ENCODE measurements around the gene RAB25. TPM values are rescaled to one million over a fixed set of nuclear protein-coding genes. Genes with fewer than 3 reads are reported as not detected.

RAB25 gene
- total RNA-seq, result 100 to 1,000 TPM; 190 to 482 (median 272) TPM

- DNase-seq, result no peak
- no peaks in the 10 kb centered on the region for H3K27me3 ChIP-seq
- intact Hi-C loops (cut with DNase I), result no loop called here
- WGBS, 2 donors, result 15 to 47% methylated on average over 8 to 11 of the region's 11 CpGs
- peak within 1 kb of the TSS; percentile 83 to 93 (median 90) for H3K27ac ChIP-seq
- H3K4me1 ChIP-seq, result peaks cover 0 to 59% (median under 1%) of the 10 kb centered on the region in 3 donors
- H3K36me3 ChIP-seq, result peaks cover 0 to 27% (median 0%) of the 10 kb centered on the region in 3 donors
- TF ChIP-seq POLR2A (IDR thresholded peaks at IDR 0.05), result peak in 2 of 4 donors; percentile 43 to 73
- no peak for TF ChIP-seq CTCF (IDR thresholded peaks at IDR 0.05)
- H3K9me3 ChIP-seq, result no peaks in the 10 kb centered on the region
- peak within 1 kb of the TSS; percentile 43 to 63 (median 51) for H3K4me3 ChIP-seq
Measured at GRCh38 chr1:156060937-156061636, at the start of gene RAB25. RAB25 (plus strand) TSS chr1:156061160; CDS start chr1:156061401, 241 bp downstream.

- TF ChIP-seq POLR2A (IDR thresholded peaks at IDR 0.05) (no peak), CTCF (IDR thresholded peaks at IDR 0.05) (no peak)
- Histone ChIP-seq H3K27me3 (no peaks in the 10 kb centered on the region), H3K9me3 (no peaks in the 10 kb centered on the region), H3K27ac (no peak overlapping the region), H3K4me1 (no peaks in the 10 kb centered on the region), H3K4me3 (no peak overlapping the region), H3K36me3 (peaks cover 23 to 97% (median 42%) of the 10 kb centered on the region in 3 donors)
- no peak for DNase-seq
- 82 to 92% methylated on average over 4 of the region's 4 CpGs for WGBS, 2 donors
- intact Hi-C loops (cut with DNase I), result no loop called here
Measured at GRCh38 chr1:156012051-156012817, 48.7 kb upstream of the RAB25 start.

- H3K9me3 ChIP-seq, result no peaks in the 10 kb centered on the region
- no peaks in the 10 kb centered on the region for H3K27me3 ChIP-seq
- H3K36me3 ChIP-seq, result peaks cover 16 to 97% (median 33%) of the 10 kb centered on the region in 3 donors
- no peak for TF ChIP-seq POLR2A (IDR thresholded peaks at IDR 0.05)
- TF ChIP-seq CTCF (IDR thresholded peaks at IDR 0.05), result no peak
- no peak overlapping the region for H3K4me3 ChIP-seq
- intact Hi-C loops (cut with DNase I), result no loop called here
- H3K27ac ChIP-seq, result no peak overlapping the region
- peaks cover 4 to 9% (median 5%) of the 10 kb centered on the region in 3 donors for H3K4me1 ChIP-seq
- WGBS, 2 donors, result 86 to 98% methylated on average over 2 to 3 of the region's 7 CpGs
- no peak for DNase-seq
Measured at GRCh38 chr1:156014829-156015228, 46.1 kb upstream of the RAB25 start.

- peaks cover 9 to 21% (median 11%) of the 10 kb centered on the region in 3 donors for H3K4me1 ChIP-seq
- peaks cover 0 to 46% (median 12%) of the 10 kb centered on the region in 3 donors for H3K36me3 ChIP-seq
- intact Hi-C loops (cut with DNase I), result no loop called here
- 57% methylated on average over 8 of the region's 8 CpGs for WGBS, 2 donors
- TF ChIP-seq CTCF (IDR thresholded peaks at IDR 0.05) (no peak), POLR2A (IDR thresholded peaks at IDR 0.05) (no peak)
- no peaks in the 10 kb centered on the region for H3K27me3 ChIP-seq
- peak overlapping the region; percentile 66 to 98 (median 90) for H3K4me3 ChIP-seq
- DNase-seq, result no peak
- peak overlapping the region; percentile 84 to 96 (median 94) for H3K27ac ChIP-seq
- no peaks in the 10 kb centered on the region for H3K9me3 ChIP-seq
Measured at GRCh38 chr1:156019946-156020292, 41.0 kb upstream of the RAB25 start.
